Panc1 (cell line): ENCODE data around the gene STAT4.

Experiments
- POLR2AphosphoS5 ChIP-seq: IDR thresholded peaks from 2 replicates; pipeline ENCODE4 v1.6.1; 2012; ENCODE audit warnings: mild to moderate bottlenecking, low read depth, low read length, moderate library complexity
- TF ChIP-seq, protein P1 (sequence below): fragments of 450-650 bp; IDR thresholded peaks from 2 replicates; pipeline ENCODE4 v1.5.1; 2017; ENCODE audit warnings: mild to moderate bottlenecking
- TF ChIP-seq, protein P2 (sequence below), 2 experiments: IDR thresholded peaks; 2 replicates each; pipeline ENCODE4 v1.6.1; 2011 to 2012; ENCODE audit warnings: low read depth in 2 of 2, control low read depth in 1 of 2, low read length in 1 of 2, mild to moderate bottlenecking in 1 of 2, moderate library complexity in 1 of 2; ENCODE audit not compliant: insufficient read depth in 1 of 2

DNA sequence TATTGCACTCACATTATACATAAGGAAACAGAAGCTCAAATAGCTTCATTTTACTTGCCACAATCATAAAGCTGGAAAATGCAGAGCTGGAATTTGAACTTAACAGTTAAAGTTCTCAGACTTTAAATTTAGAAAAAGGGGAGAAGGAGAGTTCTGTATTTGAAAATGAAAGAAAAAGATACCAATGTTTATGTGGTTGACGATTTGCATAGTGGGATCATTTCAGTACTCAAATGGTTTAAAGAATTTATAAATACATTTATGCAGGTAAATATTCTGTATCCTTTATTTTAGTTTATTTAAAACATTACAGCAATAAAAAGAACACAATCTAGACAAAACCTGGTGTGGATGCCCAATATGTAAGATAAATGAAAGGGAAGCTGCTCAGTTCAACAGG is 25.5 kb upstream of the STAT4 start:
- TF ChIP-seq, protein P1, sequence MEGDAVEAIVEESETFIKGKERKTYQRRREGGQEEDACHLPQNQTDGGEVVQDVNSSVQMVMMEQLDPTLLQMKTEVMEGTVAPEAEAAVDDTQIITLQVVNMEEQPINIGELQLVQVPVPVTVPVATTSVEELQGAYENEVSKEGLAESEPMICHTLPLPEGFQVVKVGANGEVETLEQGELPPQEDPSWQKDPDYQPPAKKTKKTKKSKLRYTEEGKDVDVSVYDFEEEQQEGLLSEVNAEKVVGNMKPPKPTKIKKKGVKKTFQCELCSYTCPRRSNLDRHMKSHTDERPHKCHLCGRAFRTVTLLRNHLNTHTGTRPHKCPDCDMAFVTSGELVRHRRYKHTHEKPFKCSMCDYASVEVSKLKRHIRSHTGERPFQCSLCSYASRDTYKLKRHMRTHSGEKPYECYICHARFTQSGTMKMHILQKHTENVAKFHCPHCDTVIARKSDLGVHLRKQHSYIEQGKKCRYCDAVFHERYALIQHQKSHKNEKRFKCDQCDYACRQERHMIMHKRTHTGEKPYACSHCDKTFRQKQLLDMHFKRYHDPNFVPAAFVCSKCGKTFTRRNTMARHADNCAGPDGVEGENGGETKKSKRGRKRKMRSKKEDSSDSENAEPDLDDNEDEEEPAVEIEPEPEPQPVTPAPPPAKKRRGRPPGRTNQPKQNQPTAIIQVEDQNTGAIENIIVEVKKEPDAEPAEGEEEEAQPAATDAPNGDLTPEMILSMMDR, result no peak
- no peak for TF ChIP-seq POLR2AphosphoS5
- TF ChIP-seq, protein P2, sequence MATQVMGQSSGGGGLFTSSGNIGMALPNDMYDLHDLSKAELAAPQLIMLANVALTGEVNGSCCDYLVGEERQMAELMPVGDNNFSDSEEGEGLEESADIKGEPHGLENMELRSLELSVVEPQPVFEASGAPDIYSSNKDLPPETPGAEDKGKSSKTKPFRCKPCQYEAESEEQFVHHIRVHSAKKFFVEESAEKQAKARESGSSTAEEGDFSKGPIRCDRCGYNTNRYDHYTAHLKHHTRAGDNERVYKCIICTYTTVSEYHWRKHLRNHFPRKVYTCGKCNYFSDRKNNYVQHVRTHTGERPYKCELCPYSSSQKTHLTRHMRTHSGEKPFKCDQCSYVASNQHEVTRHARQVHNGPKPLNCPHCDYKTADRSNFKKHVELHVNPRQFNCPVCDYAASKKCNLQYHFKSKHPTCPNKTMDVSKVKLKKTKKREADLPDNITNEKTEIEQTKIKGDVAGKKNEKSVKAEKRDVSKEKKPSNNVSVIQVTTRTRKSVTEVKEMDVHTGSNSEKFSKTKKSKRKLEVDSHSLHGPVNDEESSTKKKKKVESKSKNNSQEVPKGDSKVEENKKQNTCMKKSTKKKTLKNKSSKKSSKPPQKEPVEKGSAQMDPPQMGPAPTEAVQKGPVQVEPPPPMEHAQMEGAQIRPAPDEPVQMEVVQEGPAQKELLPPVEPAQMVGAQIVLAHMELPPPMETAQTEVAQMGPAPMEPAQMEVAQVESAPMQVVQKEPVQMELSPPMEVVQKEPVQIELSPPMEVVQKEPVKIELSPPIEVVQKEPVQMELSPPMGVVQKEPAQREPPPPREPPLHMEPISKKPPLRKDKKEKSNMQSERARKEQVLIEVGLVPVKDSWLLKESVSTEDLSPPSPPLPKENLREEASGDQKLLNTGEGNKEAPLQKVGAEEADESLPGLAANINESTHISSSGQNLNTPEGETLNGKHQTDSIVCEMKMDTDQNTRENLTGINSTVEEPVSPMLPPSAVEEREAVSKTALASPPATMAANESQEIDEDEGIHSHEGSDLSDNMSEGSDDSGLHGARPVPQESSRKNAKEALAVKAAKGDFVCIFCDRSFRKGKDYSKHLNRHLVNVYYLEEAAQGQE (IDR thresholded peaks at IDR 0.05; ENCODE audit: insufficient read depth in 1 of 2, low read depth in 2 of 2, low read length in 1 of 2), result no peak
